GM19468 (cell line): Measurements from ENCODE around the gene KBTBD12.
"Not testable (repeated sequence)": the region's sequence is repeated elsewhere in the genome, so short reads cannot be mapped to it uniquely, and the experiment has no call there.

ENCODE experiments used
- ATAC-seq: cut with Tn5 transposase; IDR thresholded peaks from one replicate; pipeline ENCODE4 v1.9.1; 2021; ENCODE audit warnings: mild to moderate bottlenecking, moderate library complexity, moderate number of reproducible peaks; ENCODE audit not compliant: unreplicated experiment; ENCODE audit errors: extremely low read depth

KBTBD12 gene

DNA sequence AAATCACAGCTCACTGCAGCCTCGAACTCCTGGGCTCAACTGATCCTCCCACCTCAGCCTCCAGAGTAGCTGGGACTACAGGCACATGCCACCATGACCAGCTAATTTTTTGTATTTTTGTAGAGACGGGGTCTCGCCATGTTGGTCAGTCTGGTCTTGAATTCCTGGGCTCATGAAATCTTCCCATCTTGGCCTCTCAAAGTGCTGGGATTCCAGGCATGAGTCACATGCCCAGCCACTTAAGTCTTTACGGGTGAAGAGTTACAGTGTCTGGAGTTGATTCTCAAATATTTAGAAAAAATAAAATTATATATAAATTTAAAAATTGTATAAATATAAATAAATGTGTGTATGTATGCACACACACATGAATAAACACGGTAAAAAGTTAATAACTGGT is 14.5 kb upstream of the KBTBD12 start:
- ATAC-seq, result no peak

DNA sequence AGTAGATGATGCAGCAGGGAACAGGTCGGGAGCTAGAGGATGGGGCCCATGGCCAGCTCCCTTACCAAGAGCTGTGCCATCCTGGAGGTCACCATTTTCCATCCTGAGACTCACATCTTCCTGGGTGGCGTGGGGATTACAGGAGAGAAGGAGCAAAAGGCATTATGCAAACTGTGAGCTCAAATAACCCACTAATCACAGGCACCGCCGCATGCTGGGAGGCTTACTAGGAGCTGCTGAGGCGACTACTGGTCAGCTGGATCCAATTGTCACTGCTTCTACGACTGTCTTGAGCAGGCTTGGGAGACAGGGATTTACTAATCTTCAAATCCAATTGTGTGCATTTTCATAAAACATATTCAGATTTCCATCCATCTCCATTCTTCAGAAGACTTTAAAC is 12.5 kb upstream of the KBTBD12 start:
- no peak for ATAC-seq

DNA sequence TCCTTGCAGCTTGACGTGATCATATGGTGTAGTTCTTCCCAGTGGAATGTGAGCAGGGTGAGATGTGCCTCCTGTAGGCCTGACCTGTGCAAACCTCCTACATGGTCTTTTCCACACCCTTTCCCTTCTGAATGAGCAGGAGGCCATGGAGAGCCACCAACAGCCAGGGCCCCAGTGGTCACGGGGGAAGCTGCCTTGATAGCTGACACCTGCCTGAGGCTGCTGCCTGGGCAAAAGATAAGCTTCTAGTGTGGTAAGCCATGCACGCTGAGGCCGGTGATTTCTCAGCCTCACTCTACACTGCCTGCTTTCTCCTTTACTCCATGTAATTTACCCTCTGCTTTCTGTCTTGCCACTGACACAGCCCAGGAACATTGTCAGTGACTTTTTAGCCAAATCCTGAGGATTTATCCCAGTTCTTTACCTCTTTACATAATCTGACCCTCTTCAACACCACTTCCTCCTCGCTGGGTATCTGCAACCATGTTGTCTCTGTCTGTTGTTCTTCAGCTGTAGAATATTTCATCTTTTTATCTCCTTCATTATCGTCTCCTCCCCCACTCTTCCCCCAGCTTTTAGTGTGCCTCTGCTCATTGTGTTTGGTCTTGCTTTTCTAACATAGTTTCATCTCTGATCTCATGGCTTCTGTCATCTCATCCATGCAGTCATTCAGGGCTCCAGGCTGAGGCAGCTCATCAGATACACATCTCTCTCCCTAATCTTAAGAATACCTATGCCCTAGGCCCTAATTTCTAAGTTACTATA is 11.2 kb upstream of the KBTBD12 start:
- no peak for ATAC-seq

DNA sequence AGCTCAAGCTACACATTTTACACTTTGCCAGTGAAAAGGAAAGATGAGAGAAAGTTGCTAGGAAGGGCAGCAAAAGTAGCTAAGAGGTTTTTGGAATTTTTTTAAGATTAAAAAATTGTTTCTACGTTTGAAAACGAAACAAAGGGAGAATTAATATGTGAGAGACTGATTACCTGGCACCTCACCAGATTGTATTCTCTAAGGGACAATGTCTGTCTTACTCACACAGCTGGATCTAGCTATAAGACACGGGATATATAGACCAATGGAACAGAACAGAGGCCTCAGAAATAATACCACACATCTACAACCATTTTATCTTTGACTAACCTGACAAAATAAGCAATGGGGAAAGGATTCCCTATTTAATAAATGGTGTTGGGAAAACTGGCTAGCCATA is 9.5 kb upstream of the KBTBD12 start:
- no peak for ATAC-seq

DNA sequence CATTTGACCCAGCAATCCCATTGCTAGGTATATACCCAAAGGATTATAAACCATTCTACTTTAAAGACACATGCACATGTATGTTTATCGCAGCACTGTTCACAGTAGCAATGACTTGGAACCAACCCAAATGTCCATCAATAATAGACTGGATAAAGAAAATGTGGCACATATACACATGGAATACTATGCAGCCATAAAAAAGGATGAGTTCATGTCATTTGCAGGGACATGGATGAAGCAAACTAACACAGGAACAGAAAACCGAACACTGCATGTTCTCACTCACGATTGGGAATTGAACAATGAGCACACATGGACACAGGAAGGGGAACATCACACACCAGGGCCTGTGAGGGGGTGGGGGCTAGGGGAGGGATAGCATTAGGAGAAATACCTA is 8.4 kb upstream of the KBTBD12 start:
- ATAC-seq, result not testable (repeated sequence)

DNA sequence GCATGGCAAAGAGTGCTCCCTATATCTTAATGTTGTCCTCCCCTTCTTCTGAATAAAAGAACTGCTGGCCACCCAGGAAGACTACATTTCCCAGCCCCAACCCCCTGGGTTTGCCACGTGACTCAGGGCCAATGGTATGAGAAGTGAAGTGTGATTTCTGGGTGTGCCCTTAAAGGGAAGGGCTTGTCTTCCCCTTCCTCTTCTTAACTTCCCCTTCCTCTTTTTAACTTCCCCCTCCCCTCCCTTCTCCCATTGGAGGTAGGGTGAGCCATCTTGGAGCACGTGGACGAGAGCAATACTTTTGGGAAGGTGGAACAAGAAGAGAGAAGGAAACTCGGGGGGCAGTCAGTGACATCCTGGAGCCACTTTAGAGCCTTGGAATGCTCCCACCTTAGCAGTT is 6.8 kb upstream of the KBTBD12 start:
- no peak for ATAC-seq

DNA sequence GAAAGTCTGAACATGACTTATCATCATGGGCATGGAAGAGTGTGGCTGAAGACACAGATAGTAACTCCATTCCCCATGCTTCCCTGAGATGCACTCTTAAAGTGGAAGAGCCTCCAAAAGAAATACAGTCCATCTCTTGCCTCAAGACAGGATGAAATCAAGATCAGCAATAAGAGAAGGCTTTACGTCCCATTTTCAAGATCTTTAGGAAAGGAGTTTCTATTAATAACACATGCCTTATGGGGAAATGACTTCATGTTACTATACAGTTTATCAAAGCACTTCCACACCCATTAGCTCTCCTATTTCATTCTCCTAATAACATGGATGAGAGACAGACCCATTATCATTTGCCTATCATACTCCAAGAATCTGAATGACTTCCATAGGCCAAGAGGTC is 6.1 kb upstream of the KBTBD12 start:
- no peak for ATAC-seq

DNA sequence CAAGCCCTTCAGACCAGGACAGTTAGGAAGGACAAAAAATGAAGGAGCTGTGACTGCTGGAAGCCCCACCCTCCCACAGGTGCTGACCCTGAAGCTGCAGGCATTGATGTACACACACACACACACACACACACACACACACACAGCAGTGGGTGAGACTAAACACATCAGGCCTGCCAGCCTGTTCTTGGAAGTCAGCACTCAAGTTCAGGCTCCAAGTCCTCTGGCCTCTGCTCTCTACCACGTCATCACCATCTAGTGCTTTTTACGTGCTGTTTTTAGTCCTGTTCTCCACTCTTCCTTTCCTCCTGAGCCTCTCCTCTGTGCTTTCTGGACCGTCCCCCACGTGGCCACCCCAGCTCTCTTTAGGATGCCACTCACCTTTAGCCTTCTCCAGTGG is 5.4 kb upstream of the KBTBD12 start:
- ATAC-seq, result no peak

DNA sequence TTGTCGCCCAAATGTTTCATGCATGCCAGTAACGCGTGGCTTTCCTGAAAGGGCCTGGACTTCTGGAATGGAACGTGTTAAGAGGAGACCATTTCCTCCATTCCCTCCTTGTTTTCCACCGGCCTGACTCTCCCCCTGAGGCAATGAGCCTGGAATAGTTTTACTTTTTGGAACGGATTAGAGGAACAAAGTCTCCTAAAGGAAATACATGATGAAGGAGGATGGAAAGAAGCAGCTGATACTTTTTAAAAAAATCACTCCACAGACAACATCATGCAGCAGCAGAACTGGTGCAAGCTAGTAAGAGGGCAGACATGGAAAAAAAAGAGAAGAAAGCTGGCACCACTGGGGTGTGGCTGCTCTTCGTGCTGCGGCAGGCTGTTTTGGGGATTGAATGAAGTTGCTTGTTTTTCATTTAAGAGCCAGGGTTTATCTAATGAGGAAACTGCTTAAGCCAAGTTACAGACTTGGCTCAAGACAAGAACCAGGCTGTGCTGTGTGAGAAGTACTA is 3.6 kb upstream of the KBTBD12 start:
- no peak for ATAC-seq

DNA sequence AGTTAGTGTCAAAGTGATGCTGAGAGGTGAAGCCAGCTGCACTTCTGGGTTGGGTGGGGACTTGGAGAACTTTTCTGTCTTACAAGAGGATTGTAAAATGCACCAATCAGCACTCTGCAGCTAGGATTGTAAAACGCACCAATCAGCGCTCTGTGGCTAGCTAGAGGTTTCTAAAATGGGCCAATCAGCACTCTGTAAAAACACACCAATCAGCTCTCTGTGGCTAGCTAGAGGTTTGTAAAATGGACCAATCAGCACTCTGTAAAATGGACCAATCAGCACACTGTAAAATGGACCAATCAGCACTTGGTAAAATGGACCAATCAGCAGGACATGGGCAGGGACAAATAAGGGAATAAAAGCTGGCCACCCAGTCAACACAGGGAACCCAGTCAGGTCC is 1.2 kb upstream of the KBTBD12 start:
- not testable (repeated sequence) for ATAC-seq

DNA sequence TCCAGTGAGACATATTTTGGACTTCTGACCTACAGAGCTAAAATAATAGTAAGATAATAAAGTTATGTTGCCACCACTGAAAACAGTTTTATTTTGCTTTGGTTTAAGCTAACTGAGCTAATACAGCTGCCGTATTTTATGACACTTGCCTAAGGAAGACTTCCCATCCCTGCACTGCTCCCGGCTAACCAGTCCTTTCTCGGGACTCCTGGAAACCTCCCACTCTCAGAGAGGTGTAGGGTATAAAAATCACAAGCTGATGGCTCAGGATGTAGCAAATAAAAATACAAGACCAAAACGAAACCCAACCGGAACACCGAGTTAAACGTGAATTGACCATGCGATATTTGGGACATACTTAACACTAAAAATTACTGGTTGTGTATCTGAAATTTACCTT is 448 bp upstream of the KBTBD12 start:
- ATAC-seq, result no peak

DNA sequence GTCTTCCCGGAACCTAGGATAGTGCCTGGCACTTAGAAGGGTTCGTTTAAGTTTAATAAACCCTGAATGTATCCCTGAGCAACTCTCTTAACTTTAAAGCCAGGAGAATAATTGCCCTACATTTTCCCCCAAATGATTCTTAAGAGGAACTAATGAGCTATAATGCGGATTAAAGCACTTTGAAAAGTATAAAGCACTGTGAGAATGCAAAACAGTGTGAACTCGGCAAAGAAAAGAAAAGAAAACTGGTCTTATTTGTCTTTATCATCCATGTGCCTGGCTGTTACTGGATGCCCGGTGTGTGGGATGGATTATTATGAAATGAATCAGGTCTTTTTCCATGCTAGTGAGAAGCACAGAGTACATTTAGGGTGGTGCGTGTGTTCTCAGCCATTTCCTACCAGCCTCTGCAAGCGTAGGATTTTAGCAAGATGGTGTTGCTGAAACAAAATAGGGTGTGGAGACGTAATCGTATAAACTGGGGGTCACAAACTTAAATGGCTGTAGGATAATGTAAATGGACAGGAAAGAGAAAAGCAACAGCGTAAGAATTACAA is 983 bp downstream of the KBTBD12 start:
- no peak for ATAC-seq

DNA sequence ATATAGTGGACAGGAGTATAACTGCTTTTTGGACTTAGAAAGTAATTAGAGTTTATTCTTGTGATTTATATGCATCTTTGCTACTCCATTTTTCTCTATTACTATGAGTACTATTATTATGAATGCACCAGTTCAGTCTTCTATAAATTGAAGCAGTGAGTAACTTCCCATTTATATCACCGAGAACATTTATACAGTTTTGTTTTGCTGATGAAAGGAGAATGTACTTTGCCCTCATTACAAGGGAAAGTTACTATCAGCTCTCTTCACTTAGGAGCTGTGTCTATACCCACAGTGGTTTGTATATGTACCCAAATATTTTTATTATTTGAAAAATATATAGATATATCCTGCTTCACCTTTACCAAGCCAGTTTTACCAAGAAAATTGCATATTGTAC is 5.7 kb downstream of the KBTBD12 start:
- ATAC-seq, result no peak

DNA sequence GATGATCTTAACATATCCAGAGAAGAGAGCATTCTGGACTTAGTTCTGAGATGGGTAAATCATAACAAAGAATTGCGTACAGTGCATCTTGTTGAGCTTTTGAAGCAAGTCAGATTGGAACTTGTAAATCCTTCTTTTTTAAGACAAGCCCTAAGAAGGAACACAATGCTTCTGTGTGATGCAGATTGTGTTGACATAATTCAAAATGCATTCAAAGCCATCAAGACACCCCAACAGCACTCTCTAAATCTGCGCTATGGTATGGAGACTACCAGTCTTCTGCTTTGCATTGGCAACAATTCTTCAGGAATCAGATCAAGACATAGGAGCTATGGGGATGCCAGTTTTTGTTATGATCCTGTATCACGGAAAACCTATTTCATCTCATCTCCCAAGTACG is 8.6 kb downstream of the KBTBD12 start:
- no peak for ATAC-seq

DNA sequence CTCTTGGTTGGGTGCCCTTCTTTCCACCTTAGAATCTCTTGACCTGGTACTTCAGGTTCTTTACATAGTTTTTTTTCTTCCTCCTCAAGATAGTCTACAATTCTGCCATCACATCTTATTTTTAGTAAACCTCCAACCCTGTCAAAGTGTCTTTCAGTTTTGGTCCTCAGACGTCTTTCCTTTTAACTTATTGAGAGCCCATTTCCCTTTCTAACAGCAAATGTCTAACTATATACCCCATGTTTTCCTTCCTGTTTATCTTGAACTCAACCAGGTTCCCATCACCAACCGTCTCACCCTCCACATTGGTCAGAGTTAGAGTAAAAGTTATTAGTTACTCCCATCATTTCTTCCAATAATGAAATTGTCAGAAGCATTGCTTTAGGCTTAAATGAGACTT is 10.4 kb downstream of the KBTBD12 start:
- no peak for ATAC-seq

DNA sequence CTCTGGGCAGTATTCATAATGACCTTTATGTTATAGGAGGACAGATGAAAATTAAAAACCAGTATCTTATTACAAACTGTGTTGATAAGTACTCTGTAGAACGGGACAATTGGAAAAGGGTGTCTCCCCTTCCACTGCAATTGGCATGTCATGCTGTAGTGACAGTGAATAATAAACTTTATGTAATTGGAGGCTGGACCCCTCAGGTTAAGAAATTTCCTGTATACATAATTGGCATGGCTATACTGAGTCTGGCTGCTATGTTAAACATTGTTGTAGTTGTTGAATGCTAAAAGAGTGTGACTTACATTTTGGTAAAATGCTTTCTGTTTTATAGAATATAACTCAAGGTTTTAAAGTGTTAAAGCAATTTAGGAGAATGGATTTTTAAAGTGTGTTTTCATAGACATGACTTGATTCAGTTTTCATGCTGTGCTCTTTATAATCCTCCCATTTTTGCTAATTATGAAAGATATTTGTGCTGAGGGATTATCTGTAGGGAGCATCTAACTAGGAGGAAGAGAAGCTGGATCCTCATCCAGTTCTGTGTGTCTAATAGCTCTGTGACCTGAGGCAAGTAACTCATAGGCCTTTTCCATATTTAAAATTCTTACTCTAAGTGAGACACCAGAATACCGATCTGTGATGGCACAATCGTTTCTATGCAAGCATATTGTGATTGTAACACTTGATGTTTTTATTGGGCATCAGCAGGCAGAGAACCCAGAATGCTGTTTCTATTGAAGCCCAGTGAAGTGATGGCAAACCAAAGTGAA is 13.0 kb downstream of the KBTBD12 start:
- no peak for ATAC-seq

DNA sequence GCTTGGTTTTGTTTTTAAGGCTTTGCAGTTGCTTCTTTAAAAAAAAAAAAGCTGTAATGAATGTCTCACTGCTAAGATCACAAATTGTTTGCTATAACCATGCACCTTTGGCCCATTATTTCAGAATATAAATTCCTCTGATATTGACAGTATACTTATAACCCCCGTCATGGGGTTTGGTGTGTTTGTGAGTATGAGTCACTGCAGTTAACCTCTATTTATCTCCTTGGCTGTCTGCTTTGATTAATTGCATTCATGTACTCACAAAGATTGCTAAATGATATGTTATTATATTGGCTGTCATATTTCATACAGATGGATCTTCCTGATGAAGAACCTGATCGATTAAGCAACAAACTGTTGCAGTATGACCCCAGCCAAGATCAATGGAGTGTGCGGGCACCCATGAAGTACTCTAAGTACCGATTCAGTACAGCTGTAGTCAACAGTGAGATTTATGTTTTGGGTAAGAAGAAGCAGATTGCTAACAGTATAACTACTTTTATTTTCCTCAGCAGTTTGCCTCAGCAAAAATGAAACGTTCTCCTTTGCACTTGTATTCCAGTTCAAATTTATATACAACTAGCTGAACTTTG is 14.9 kb downstream of the KBTBD12 start:
- no peak for ATAC-seq

DNA sequence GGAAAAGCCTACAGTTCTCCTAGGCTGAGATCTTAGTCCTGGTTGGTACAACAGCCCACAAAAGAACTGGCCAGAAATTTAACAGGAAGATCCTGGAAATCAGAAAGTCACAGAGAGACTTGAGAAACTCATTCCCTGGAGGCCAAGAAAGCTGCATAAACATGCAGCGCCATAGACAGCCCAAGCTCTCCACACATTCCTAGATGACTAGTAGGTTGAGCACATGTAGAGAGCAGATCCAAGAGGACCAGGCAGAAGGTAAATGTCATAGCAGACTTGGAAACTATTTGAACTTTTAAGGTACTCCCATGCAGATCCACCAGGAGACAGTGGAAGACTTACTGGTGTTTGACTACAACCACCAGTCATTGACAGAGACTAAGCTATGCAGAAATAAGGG is 18.4 kb downstream of the KBTBD12 start:
- ATAC-seq, result no peak

DNA sequence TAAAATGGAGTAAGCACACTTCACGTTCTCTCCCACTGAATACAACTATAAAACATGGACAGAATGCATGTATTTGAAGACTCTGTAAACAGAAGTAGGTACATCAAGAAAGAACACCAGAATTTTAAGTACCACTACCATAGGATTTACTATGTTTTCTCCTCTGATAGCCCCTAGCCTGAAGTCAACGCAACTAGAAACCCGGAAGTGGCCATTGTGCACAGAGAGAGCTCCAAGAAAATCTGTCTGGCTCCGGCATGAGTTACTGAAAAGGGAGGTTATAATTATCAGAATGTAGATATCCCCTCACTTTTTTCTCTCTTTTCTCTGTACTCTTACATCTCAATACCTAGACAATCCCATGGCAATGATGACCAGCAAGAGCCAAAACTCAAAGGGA is 23.8 kb downstream of the KBTBD12 start:
- no peak for ATAC-seq

DNA sequence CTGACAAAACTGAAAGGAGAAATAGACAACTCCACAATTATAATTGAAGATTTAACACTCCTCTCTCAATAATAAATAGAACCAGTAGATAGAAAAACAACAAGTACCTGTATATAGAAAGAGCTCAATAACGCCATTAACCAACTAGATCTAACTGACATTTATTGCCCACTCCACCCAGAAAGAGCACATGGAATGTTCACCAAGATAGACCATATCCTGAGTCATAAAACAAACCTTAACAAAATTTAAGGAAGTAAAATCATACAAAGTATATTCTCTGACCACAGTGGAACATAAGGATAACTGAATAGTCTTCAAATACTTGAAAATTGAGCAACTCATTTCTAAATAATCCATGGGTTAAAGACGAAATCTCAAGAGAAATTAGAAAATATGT is 25.1 kb downstream of the KBTBD12 start:
- ATAC-seq, result no peak

DNA sequence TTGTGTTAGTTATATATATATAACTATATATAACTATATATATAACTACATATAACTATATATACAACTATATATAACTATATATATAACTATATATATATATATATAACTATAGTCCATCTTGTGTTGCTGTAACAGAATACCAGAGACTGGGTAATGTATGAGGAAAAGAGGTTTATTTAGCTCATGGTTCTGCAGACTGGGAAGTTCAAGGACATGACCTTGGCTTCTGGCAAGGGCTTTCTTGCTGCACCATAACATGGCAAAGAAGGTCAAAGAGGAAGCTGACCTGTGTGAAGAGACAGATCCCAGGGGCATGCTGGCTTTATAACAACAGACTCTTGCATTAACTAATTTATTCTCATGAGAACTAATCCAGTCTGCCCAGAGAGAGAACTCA is 27.6 kb downstream of the KBTBD12 start:
- ATAC-seq, result no peak
